DND-41 (cell line): ENCODE data around the gene PRKAG2.

Source experiments
- CTCF ChIP-seq: IDR thresholded peaks from 2 replicates; pipeline ENCODE4 v1.5.1; 2012; ENCODE audit warnings: borderline replicate concordance, low read length, moderate library complexity, mild to moderate bottlenecking; ENCODE audit not compliant: poor library complexity, severe bottlenecking; ENCODE audit errors: extremely low read depth
- EZH2 ChIP-seq: IDR thresholded peaks from 3 replicates; pipeline ENCODE4 v1.6.1; 2012; ENCODE audit warnings: borderline replicate concordance, low read depth, mild to moderate bottlenecking, moderate library complexity, low read length, inconsistent platforms; ENCODE audit not compliant: severe bottlenecking

- TF ChIP-seq CTCF, result no peak
- no peak for TF ChIP-seq EZH2
Measured at GRCh38 chr7:151700586-151701165, 176.2 kb downstream of the PRKAG2 start.
